K562 (cell line): Measurements from ENCODE around the gene SKOR1. TPM values are rescaled to one million over a fixed set of nuclear protein-coding genes. Genes with fewer than 3 reads are reported as not detected.

Experiments used
- RAD51 ChIP-seq: fragments of 450-650 bp; IDR thresholded peaks from 2 replicates; pipeline ENCODE4 v1.7.1; 2016; ENCODE audit warnings: low read depth, mild to moderate bottlenecking, borderline replicate concordance
- TCFL5 ChIP-seq: fragments of 250-450 bp; sonication (Bioruptor Pico); conservative IDR thresholded peaks from 2 replicates; pipeline ENCODE4 v1.6.1; 2021; ENCODE audit warnings: mild to moderate bottlenecking, moderate library complexity, matching md5 sums
- ZNF253 ChIP-seq: fragments of 250-450 bp; sonication (Bioruptor Pico); conservative IDR thresholded peaks from 2 replicates; pipeline ENCODE4 v1.6.1; 2021; ENCODE audit warnings: mild to moderate bottlenecking
- ZZZ3 ChIP-seq: fragments of 450-650 bp; IDR thresholded peaks from 2 replicates; pipeline ENCODE4 v1.6.1; 2016; ENCODE audit warnings: antibody characterized with exemption, mild to moderate bottlenecking, moderate library complexity
- polyA plus RNA-seq, 8 experiments: library from polyadenylated mRNA; depleted of rRNA in 4 of 8; stranded (reverse) in 5 of 8; unstranded in 3 of 8; fragments of >200 nt; fragmentation: Nextera tagmentation in 2 of 8; fragmentation: Illumina TruSeq in 1 of 8; extraction: Ambion mirVana in 2 of 8; extraction: Trizol in 1 of 8; gene quantifications; 2 replicates each; pipeline versions ENCODE4 v1.2.1 to v1.2.3, GENCODE V29; 2011 to 2014; ENCODE audit warnings: inconsistent platforms in 1 of 8, missing spikeins in 1 of 8
- total RNA-seq, 7 experiments: library from RNA; depleted of rRNA in 6 of 7; stranded (reverse); fragments of >200 nt in 6 of 7; fragmentation: Illumina TruSeq in 2 of 7; extraction: Trizol in 2 of 7; gene quantifications; 2 replicates each; pipeline versions ENCODE4 v1.2.1 to v1.2.3, GENCODE V29; 2011 to 2021; ENCODE audit warnings: low replicate concordance in 1 of 7
- TF ChIP-seq, protein P1 (sequence below): sonication (generic); formaldehyde crosslinking; IDR thresholded peaks from 2 replicates; pipeline ENCODE4 v1.8.0; 2022; ENCODE audit warnings: missing genetic modification reagents, mild to moderate bottlenecking, borderline replicate concordance
- TF ChIP-seq, protein P2 (sequence below): sonication (generic); formaldehyde crosslinking; IDR thresholded peaks from 2 replicates; pipeline ENCODE4 v1.8.1; 2023; ENCODE audit warnings: missing genetic modification reagents, mild to moderate bottlenecking, borderline replicate concordance
- TF ChIP-seq, protein P3 (sequence below): fragments of 450-650 bp; formaldehyde crosslinking; IDR thresholded peaks from 2 replicates; pipeline ENCODE4 v1.4.0; 2022; ENCODE audit warnings: mild to moderate bottlenecking, moderate library complexity

Gene SKOR1
- total and polyA plus RNA-seq, 9 of the 15 experiments (the other 6 are each of a cell fraction or from before 2014, with no cell fraction given) = 0.04 to 0.41 (median 0.09) TPM; not detected in 3

DNA sequence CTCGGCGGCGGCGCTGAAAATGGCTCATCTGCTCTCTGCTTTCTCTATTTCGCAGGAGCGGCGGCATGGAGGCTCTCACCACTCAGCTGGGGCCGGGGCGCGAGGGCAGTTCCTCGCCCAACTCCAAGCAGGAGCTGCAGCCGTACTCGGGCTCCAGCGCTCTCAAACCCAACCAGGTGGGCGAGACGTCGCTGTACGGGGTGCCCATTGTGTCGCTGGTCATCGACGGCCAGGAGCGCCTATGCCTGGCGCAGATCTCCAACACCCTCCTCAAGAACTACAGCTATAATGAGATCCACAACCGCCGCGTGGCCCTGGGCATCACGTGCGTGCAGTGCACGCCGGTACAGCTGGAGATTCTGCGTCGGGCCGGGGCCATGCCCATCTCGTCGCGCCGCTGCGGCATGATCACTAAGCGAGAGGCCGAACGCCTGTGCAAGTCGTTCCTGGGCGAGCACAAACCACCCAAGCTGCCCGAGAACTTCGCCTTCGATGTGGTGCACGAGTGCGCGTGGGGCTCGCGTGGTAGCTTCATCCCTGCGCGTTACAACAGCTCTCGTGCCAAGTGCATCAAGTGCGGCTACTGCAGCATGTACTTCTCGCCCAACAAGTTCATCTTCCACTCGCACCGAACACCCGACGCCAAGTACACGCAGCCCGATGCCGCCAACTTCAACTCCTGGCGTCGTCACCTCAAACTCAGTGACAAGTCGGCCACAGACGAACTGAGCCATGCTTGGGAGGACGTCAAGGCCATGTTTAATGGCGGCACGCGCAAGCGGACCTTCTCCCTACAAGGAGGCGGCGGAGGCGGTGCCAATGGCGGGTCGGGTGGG is 790 bp downstream of the SKOR1 start (continued):
- TF ChIP-seq, protein P1, sequence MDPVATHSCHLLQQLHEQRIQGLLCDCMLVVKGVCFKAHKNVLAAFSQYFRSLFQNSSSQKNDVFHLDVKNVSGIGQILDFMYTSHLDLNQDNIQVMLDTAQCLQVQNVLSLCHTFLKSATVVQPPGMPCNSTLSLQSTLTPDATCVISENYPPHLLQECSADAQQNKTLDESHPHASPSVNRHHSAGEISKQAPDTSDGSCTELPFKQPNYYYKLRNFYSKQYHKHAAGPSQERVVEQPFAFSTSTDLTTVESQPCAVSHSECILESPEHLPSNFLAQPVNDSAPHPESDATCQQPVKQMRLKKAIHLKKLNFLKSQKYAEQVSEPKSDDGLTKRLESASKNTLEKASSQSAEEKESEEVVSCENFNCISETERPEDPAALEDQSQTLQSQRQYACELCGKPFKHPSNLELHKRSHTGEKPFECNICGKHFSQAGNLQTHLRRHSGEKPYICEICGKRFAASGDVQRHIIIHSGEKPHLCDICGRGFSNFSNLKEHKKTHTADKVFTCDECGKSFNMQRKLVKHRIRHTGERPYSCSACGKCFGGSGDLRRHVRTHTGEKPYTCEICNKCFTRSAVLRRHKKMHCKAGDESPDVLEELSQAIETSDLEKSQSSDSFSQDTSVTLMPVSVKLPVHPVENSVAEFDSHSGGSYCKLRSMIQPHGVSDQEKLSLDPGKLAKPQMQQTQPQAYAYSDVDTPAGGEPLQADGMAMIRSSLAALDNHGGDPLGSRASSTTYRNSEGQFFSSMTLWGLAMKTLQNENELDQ = no peak
- TF ChIP-seq ZZZ3 (no peak), ZNF253 (CRISPR knock-in tag) (no peak), TCFL5 (CRISPR knock-in tag) (no peak), RAD51 (no peak)
- TF ChIP-seq, protein P2, sequence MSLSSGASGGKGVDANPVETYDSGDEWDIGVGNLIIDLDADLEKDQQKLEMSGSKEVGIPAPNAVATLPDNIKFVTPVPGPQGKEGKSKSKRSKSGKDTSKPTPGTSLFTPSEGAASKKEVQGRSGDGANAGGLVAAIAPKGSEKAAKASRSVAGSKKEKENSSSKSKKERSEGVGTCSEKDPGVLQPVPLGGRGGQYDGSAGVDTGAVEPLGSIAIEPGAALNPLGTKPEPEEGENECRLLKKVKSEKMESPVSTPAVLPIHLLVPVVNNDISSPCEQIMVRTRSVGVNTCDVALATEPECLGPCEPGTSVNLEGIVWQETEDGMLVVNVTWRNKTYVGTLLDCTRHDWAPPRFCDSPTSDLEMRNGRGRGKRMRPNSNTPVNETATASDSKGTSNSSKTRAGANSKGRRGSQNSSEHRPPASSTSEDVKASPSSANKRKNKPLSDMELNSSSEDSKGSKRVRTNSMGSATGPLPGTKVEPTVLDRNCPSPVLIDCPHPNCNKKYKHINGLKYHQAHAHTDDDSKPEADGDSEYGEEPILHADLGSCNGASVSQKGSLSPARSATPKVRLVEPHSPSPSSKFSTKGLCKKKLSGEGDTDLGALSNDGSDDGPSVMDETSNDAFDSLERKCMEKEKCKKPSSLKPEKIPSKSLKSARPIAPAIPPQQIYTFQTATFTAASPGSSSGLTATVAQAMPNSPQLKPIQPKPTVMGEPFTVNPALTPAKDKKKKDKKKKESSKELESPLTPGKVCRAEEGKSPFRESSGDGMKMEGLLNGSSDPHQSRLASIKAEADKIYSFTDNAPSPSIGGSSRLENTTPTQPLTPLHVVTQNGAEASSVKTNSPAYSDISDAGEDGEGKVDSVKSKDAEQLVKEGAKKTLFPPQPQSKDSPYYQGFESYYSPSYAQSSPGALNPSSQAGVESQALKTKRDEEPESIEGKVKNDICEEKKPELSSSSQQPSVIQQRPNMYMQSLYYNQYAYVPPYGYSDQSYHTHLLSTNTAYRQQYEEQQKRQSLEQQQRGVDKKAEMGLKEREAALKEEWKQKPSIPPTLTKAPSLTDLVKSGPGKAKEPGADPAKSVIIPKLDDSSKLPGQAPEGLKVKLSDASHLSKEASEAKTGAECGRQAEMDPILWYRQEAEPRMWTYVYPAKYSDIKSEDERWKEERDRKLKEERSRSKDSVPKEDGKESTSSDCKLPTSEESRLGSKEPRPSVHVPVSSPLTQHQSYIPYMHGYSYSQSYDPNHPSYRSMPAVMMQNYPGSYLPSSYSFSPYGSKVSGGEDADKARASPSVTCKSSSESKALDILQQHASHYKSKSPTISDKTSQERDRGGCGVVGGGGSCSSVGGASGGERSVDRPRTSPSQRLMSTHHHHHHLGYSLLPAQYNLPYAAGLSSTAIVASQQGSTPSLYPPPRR (CRISPR knock-in tag) = no peak
- TF ChIP-seq, protein P3, sequence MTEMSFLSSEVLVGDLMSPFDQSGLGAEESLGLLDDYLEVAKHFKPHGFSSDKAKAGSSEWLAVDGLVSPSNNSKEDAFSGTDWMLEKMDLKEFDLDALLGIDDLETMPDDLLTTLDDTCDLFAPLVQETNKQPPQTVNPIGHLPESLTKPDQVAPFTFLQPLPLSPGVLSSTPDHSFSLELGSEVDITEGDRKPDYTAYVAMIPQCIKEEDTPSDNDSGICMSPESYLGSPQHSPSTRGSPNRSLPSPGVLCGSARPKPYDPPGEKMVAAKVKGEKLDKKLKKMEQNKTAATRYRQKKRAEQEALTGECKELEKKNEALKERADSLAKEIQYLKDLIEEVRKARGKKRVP (CRISPR knock-in tag) = no peak
